Ishikawa (cell line): ENCODE data around the gene APOL3.

Experiments
- CEBPB ChIP-seq: IDR thresholded peaks from 2 replicates; pipeline ENCODE4 v1.6.1; 2012
- CREB1 ChIP-seq: IDR thresholded peaks from 2 replicates; pipeline ENCODE4 v1.6.1; 2012; ENCODE audit warnings: low read depth
- EGR1 ChIP-seq: IDR thresholded peaks from 2 replicates; pipeline ENCODE4 v1.6.1; 2012
- EP300 ChIP-seq: IDR thresholded peaks from 2 replicates; pipeline ENCODE4 v1.6.1; 2012; ENCODE audit warnings: borderline replicate concordance
- FOXM1 ChIP-seq: IDR thresholded peaks from 2 replicates; pipeline ENCODE4 v1.6.1; 2012; ENCODE audit warnings: low read depth, borderline replicate concordance
- MAX ChIP-seq: IDR thresholded peaks from 2 replicates; pipeline ENCODE4 v1.6.1; 2012
- NFIC ChIP-seq: IDR thresholded peaks from 2 replicates; pipeline ENCODE4 v1.6.1; 2012
- RAD21 ChIP-seq: IDR thresholded peaks from 2 replicates; pipeline ENCODE4 v1.6.1; 2012; ENCODE audit warnings: low read depth
- REST ChIP-seq: IDR thresholded peaks from 2 replicates; pipeline ENCODE4 v1.6.1; 2012; ENCODE audit warnings: low read depth, mild to moderate bottlenecking
- TAF1 ChIP-seq: IDR thresholded peaks from 2 replicates; pipeline ENCODE4 v1.6.1; 2012; ENCODE audit warnings: low read depth, mild to moderate bottlenecking
- TCF12 ChIP-seq: IDR thresholded peaks from 2 replicates; pipeline ENCODE4 v1.6.1; 2012; ENCODE audit warnings: low read depth
- TEAD4 ChIP-seq: IDR thresholded peaks from 2 replicates; pipeline ENCODE4 v1.6.1; 2012
- USF1 ChIP-seq: IDR thresholded peaks from 2 replicates; pipeline ENCODE4 v1.6.1; 2012
- YY1 ChIP-seq: IDR thresholded peaks from 2 replicates; pipeline ENCODE4 v1.6.1; 2012; ENCODE audit warnings: low read depth
- ZBTB7A ChIP-seq: IDR thresholded peaks from 2 replicates; pipeline ENCODE4 v1.6.1; 2012; ENCODE audit warnings: low read depth

The APOL3 gene

GRCh38 chr22:36125994-36126531, 34.5 kb downstream of the APOL3 start:
- TF ChIP-seq RAD21 (no peak), USF1 (no peak), MAX (no peak), YY1 (no peak), CEBPB (no peak), EGR1 (no peak), FOXM1 (no peak), ZBTB7A (no peak), TAF1 (no peak), NFIC (no peak), EP300 (no peak)

GRCh38 chr22:36125434-36125833, 35.1 kb downstream of the APOL3 start:
- TF ChIP-seq MAX (no peak), NFIC (no peak), CREB1 (no peak), USF1 (no peak)

GRCh38 chr22:36124666-36125065, 35.9 kb downstream of the APOL3 start:
- TF ChIP-seq TAF1 (no peak), YY1 (no peak), EGR1 (no peak), CEBPB (no peak), FOXM1 (no peak), TCF12 (no peak), RAD21 (no peak), USF1 (no peak), CREB1 (no peak), EP300 (no peak), TEAD4 (no peak), REST (no peak), MAX (no peak), ZBTB7A (no peak), NFIC (no peak)

GRCh38 chr22:36123673-36124630, 36.6 kb downstream of the APOL3 start:
- TF ChIP-seq TEAD4: no peak
- TF ChIP-seq TCF12: no peak; the same call in none of the 2 replicates
- TF ChIP-seq NFIC: peak; percentile 36; the same call in 1 of the 2 replicates
- no peak for TF ChIP-seq EGR1
- peak; percentile 58 for TF ChIP-seq CREB1
- TF ChIP-seq RAD21: peak; percentile 98
- TF ChIP-seq CEBPB: no peak
- no peak for TF ChIP-seq ZBTB7A
- TF ChIP-seq MAX: peak; percentile 88
- no peak for TF ChIP-seq USF1
- no peak for TF ChIP-seq TAF1
- no peak for TF ChIP-seq REST
- no peak for TF ChIP-seq YY1
- TF ChIP-seq FOXM1: no peak
- peak; percentile 35; the same call in 1 of the 2 replicates for TF ChIP-seq EP300
